EL (cell line): ENCODE data around the gene CPT1C.

Experiments used
- DNase-seq: peaks from one replicate; pipeline ENCODE4 v3.0.0-alpha.2; 2016

CPT1C gene

GRCh38 chr19:49684251-49684982, 6.5 kb upstream of the CPT1C start:
- peak; percentile 33 for DNase-seq

GRCh38 chr19:49684983-49685553, 5.8 kb upstream of the CPT1C start:
- DNase-seq: no peak

- no peak for DNase-seq
These were observed 5.0 kb upstream of the CPT1C start for GRCh38 chr19:49685845-49686332.

GRCh38 chr19:49686503-49687088, 4.3 kb upstream of the CPT1C start:
- DNase-seq: no peak

GRCh38 chr19:49687150-49687549, 3.8 kb upstream of the CPT1C start:
- DNase-seq: no peak

GRCh38 chr19:49687566-49688316, 3.2 kb upstream of the CPT1C start:
- DNase-seq: peak; percentile 51

GRCh38 chr19:49688531-49689132, 2.3 kb upstream of the CPT1C start:
- no peak for DNase-seq

GRCh38 chr19:49689133-49690078, 1.5 kb upstream of the CPT1C start, which contains the start of gene ADM5:
Gene ADM5 (plus strand): TSS chr19:49689594. CDS start chr19:49689838, 244 bp downstream.
- DNase-seq: peak; percentile 36

GRCh38 chr19:49690079-49690655, 749 bp upstream of the CPT1C start:
- DNase-seq: peak; percentile 32

GRCh38 chr19:49691243-49692146, 579 bp downstream of the CPT1C start:
- DNase-seq: peak; percentile 85

GRCh38 chr19:49692147-49692506, 1.2 kb downstream of the CPT1C start:
- DNase-seq: no peak

GRCh38 chr19:49696115-49696514, 5.2 kb downstream of the CPT1C start:
- no peak for DNase-seq

- DNase-seq: no peak
These were observed 5.9 kb downstream of the CPT1C start for GRCh38 chr19:49696865-49697264.

GRCh38 chr19:49699364-49699763, 8.4 kb downstream of the CPT1C start:
- DNase-seq: no peak

GRCh38 chr19:49700563-49700962, 9.6 kb downstream of the CPT1C start:
- DNase-seq: no peak

GRCh38 chr19:49701271-49701786, 10.4 kb downstream of the CPT1C start:
- no peak for DNase-seq

- DNase-seq: no peak
These were observed 14.1 kb downstream of the CPT1C start for GRCh38 chr19:49704888-49705642.

GRCh38 chr19:49705919-49706318, 15.0 kb downstream of the CPT1C start:
- no peak for DNase-seq

- peak; percentile 82 for DNase-seq
These were observed 19.5 kb downstream of the CPT1C start for GRCh38 chr19:49710372-49710951.
